DOHH2 (cell line): ENCODE data around the gene DHODH.

Experiments used
- H3F3A ChIP-seq: fragments of 200-600 bp; sonication (generic), shearing (Covaris generic); 2 replicates; pipeline ENCODE4 v1.6.0; 2016; ENCODE audit warnings: antibody characterized with exemption, mild to moderate bottlenecking; ENCODE audit not compliant: control insufficient read depth, insufficient read depth
- H3K27ac ChIP-seq: fragments of 200-600 bp; sonication (generic); 2 replicates; pipeline ENCODE4 v1.5.1; 2014; ENCODE audit warnings: low read depth, mild to moderate bottlenecking, low read length, moderate library complexity
- H3K27me3 ChIP-seq: fragments of 200-600 bp; sonication (generic); 2 replicates; pipeline ENCODE4 v1.6.1; 2014; ENCODE audit warnings: mild to moderate bottlenecking, low read length, mixed read lengths; ENCODE audit not compliant: control insufficient read depth
- H3K36me3 ChIP-seq: fragments of 200-600 bp; sonication (generic); 2 replicates; pipeline ENCODE4 v1.6.1; 2014; ENCODE audit warnings: mild to moderate bottlenecking, low read length, moderate library complexity, mixed read lengths; ENCODE audit not compliant: control insufficient read depth
- H3K4me1 ChIP-seq: fragments of 200-600 bp; sonication (generic); 2 replicates; pipeline ENCODE4 v1.6.1; 2014; ENCODE audit warnings: mild to moderate bottlenecking, low read length, mixed read lengths; ENCODE audit not compliant: control insufficient read depth
- H3K4me2 ChIP-seq: fragments of 200-600 bp; sonication (generic); 2 replicates; pipeline ENCODE4 v1.6.0; 2014; ENCODE audit warnings: mild to moderate bottlenecking, low read length, moderate library complexity
- H3K4me3 ChIP-seq: fragments of 200-600 bp; sonication (generic); 2 replicates; pipeline ENCODE4 v1.5.1; 2014; ENCODE audit warnings: mild to moderate bottlenecking, low read length, mixed read lengths
- H3K79me2 ChIP-seq: fragments of 200-600 bp; sonication (generic); 2 replicates; pipeline ENCODE4 v1.6.1; 2014; ENCODE audit warnings: mild to moderate bottlenecking, low read length, mixed read lengths; ENCODE audit not compliant: control insufficient read depth
- H3K9me2 ChIP-seq: fragments of 200-600 bp; sonication (generic); replicated peaks from 2 replicates; pipeline ENCODE4 v1.6.1; 2014; ENCODE audit warnings: mild to moderate bottlenecking, low read length, mixed read lengths; ENCODE audit not compliant: control insufficient read depth
- H3K9me3 ChIP-seq: fragments of 200-600 bp; sonication (generic); 2 replicates; pipeline ENCODE4 v1.6.1; 2014; ENCODE audit warnings: antibody characterized with exemption, low read length, mixed read lengths; ENCODE audit not compliant: control insufficient read depth, insufficient read depth
- H4K20me1 ChIP-seq: fragments of 200-600 bp; sonication (generic); 2 replicates; pipeline ENCODE4 v1.6.0; 2014; ENCODE audit warnings: low read depth, mild to moderate bottlenecking, antibody characterized with exemption, low read length, moderate library complexity; ENCODE audit not compliant: control insufficient read depth, insufficient read depth
- CTCF ChIP-seq: fragments of 200-600 bp; sonication (generic); IDR thresholded peaks from one replicate; pipeline ENCODE4 v1.5.1; 2014; ENCODE audit warnings: antibody characterized with exemption, mild to moderate bottlenecking, low read depth, low read length; ENCODE audit not compliant: poor library complexity, severe bottlenecking
- EZH2phosphoT487 ChIP-seq: fragments of 200-600 bp; sonication (generic); IDR thresholded peaks from 2 replicates; pipeline ENCODE4 v1.6.1; 2017; ENCODE audit warnings: borderline replicate concordance, mild to moderate bottlenecking, antibody characterized with exemption, low read length, moderate library complexity, mixed read lengths

The DHODH gene

GRCh38 chr16:72033437-72033836, 24.9 kb downstream of the DHODH start:
- Histone ChIP-seq H3K4me3 (no peak overlapping the region), H3K4me1 (no peaks in the 10 kb centered on the region), H3F3A (no peaks in the 10 kb centered on the region), H3K36me3 (no peaks in the 10 kb centered on the region), H3K27me3 (no peaks in the 10 kb centered on the region; the same call in 1 of the 2 replicates), H3K79me2 (no peaks in the 10 kb centered on the region), H4K20me1 (no peaks in the 10 kb centered on the region), H3K9me2 (no peaks in the 10 kb centered on the region), H3K27ac (no peak overlapping the region), H3K4me2 (no peak overlapping the region), H3K9me3 (no peaks in the 10 kb centered on the region)
- TF ChIP-seq CTCF (no peak), EZH2phosphoT487 (no peak)

GRCh38 chr16:72036098-72036497, 27.6 kb downstream of the DHODH start:
- Histone ChIP-seq H3K27me3 (no peaks in the 10 kb centered on the region; the same call in 1 of the 2 replicates), H3F3A (no peaks in the 10 kb centered on the region), H3K4me1 (no peaks in the 10 kb centered on the region), H3K4me2 (no peak overlapping the region), H3K9me3 (no peaks in the 10 kb centered on the region), H3K79me2 (no peaks in the 10 kb centered on the region), H3K9me2 (no peaks in the 10 kb centered on the region), H3K27ac (no peak overlapping the region), H3K4me3 (no peak overlapping the region), H4K20me1 (no peaks in the 10 kb centered on the region), H3K36me3 (no peaks in the 10 kb centered on the region)
- TF ChIP-seq EZH2phosphoT487: no peak
- TF ChIP-seq CTCF: no peak

GRCh38 chr16:72042157-72042660, 33.7 kb downstream of the DHODH start:
- TF ChIP-seq CTCF: no peak
- TF ChIP-seq EZH2phosphoT487: no peak
- Histone ChIP-seq H3K27me3 (no peaks in the 10 kb centered on the region), H3K4me2 (no peak overlapping the region), H4K20me1 (no peaks in the 10 kb centered on the region), H3K79me2 (no peaks in the 10 kb centered on the region), H3K36me3 (no peaks in the 10 kb centered on the region), H3K4me3 (no peak overlapping the region), H3K4me1 (no peaks in the 10 kb centered on the region), H3F3A (no peaks in the 10 kb centered on the region), H3K9me2 (no peaks in the 10 kb centered on the region), H3K27ac (no peak overlapping the region), H3K9me3 (no peaks in the 10 kb centered on the region)

- Histone ChIP-seq H3K27me3 (no peaks in the 10 kb centered on the region), H3K36me3 (no peaks in the 10 kb centered on the region), H3F3A (no peaks in the 10 kb centered on the region), H3K4me1 (no peaks in the 10 kb centered on the region), H3K4me2 (no peak overlapping the region), H4K20me1 (no peaks in the 10 kb centered on the region), H3K9me3 (no peaks in the 10 kb centered on the region), H3K4me3 (no peak overlapping the region), H3K27ac (no peak overlapping the region), H3K9me2 (no peaks in the 10 kb centered on the region), H3K79me2 (no peaks in the 10 kb centered on the region)
- TF ChIP-seq CTCF (no peak), EZH2phosphoT487 (no peak)
These were observed 34.5 kb downstream of the DHODH start for GRCh38 chr16:72043058-72043457.
